Skin of body (tissue), 2 donors: ENCODE measurements around the gene SLC7A4. TPM values are rescaled to one million over a fixed set of nuclear protein-coding genes. Genes with fewer than 3 reads are reported as not detected.
"Not testable (repeated sequence)": the region's sequence is repeated elsewhere in the genome, so short reads cannot be mapped to it uniquely, and the experiment has no call there.

Experiments
- DNase-seq: peaks from one replicate; lab custom pipeline; 2025; lab: John Stamatoyannopoulos, UW
- total RNA-seq: library from RNA; depleted of rRNA; stranded (reverse); fragments of >200 nt; gene quantifications from one replicate; pipeline ENCODE4 v1.2.3, GENCODE V29; 2014

The SLC7A4 gene
- 0.69 TPM for total RNA-seq

DNA sequence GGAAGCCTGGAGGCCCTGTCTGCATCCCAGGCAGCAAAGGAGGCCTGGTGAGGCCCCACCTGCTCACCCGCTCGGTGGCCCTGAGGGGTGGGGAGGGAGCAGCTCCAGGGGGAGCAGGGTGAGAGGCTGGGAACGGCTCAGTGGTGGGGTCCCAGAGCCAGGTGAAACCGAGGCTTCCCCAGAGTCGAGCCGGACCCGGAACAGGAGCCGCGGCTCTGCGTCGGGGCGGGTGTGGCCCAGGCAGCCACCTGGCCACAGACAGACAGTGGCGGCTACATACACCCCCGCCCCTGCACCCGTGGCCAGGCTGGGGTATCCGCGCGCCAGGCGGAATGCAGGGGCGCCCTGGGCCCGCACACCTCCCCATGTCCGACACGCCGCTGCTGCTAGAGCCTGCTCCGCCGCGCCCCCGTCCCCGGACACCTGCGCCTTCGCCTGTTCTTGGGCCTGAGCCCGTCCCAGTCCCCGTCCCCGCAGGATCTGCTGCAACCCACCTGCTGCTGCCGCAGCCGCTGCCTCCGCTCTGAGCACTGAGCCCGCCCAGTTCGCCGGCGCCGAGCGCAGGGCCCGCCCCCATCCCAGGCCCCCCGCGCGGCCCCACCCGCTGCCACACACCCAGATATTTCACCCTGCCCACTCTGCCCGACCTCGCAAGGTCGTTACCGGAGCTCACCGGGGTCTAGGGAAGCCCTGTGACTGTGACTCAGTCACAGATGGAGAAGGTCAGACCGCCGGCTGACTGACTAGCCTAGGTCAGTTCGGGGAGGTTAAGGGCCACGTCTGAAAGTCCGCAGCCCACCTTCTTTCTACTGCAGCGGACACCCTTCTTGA, at the start of gene SLC7A4:
Gene SLC7A4, minus strand, starts transcription at position 525 of the 831 bp plus-strand sequence. CDS start 749 bp downstream, outside the sequence.
- DNase-seq: no peak

DNA sequence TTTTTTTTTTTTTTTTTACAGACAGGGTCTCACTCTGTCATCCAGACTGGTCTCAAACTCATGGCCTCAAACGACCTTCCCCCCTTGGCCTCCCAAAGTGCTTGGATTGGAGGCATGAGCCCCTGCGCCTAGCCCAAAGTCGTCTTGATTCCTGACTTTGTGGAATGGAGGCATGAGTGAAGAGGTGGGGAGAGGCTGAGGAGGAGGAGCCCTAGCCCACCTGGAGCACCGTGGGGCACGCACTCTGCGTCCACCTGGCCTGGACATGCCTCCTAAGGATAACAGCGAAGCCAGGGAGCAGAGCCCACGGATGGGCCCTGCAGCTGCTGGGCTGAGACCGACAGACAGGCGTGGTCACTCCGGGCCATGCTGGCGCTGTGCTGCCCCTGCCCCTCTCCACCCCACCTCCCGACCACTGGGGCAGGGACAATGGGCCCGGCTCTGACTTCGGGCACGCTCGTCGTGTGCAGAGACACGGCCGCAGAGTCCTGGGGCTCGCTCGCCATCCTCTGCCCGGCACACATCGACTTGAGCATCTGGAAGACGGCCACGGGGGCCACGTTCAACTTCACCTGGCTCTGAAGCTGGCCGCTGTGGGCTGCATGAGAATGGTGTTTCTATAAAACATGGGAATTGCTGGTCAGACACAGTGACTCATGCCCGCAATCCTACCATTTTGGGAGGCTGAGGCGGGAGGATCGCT, 48.2 kb upstream of the SLC7A4 start:
- DNase-seq: no peak

DNA sequence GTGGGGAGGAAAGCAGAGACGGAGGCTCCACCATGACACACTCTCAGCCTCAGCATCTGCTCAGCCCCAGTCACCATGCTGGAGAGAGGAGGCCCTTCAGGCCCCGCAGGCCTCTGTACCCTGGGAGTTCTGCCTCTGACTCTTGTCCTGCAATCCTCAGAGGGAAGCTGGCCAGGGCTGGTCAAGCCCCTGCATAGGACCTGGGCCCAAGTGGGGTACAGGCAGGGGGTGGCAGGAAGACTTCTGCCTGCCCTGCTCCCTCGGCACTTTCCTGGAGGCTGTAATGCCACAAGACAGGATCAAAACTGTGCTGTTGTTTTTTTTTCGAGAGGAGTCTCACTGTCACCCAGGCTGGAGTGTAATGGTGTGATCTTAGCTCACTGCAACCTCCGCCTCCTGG, 47.1 kb upstream of the SLC7A4 start:
- DNase-seq: no peak

DNA sequence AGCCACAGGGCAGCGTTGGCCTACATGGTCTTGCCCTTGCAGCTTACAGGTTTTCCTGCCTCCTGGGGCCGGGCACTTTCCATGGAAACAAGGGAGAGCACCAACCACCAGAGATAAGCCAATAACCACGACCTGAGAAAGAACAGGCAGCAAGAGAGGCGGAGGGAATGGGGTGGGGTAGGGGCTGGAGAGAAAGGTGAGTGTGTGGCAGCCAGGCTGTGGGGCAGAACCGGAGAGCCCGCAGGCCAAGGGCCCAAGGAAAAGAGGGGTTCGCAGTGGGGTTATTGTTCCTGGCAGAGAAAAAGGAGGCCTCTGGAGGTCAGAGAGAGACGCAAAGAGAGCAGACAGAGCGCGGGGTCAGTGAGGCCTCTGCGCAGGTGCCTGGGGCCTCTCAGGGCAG, 46.6 kb upstream of the SLC7A4 start:
- no peak for DNase-seq

DNA sequence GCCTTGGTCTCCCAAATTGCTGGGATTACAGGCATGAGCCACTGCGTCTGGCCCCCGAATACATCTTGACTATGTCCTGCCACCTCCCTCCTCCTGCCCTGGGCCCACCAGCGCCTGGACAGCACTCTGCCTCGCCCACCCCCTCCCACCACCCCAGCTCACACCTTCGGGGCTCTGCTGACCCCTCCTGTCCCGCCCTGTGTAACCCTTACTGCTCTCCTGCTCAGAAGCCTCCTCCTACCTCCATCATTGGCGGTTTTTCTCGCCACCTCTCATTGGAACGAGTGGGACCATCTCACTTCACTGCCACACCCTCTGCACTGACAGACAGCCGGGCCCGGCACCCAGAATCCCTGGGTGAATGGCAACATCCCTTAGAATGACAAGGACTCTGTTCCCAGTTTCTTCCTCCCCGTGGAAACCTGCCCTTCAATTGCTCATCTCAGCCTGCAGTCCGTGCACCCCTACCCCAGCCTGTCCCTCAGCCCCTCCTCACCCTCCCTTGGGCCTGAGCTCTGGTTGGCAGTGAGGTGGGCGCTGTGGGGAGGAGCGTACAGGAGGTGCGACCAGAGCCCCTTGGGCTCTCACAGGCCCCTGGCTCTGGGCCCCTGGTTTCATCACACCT, 45.6 kb upstream of the SLC7A4 start:
- no peak for DNase-seq

GRCh38 chr22:21076912-21077625, 44.7 kb upstream of the SLC7A4 start:
- DNase-seq: no peak

DNA sequence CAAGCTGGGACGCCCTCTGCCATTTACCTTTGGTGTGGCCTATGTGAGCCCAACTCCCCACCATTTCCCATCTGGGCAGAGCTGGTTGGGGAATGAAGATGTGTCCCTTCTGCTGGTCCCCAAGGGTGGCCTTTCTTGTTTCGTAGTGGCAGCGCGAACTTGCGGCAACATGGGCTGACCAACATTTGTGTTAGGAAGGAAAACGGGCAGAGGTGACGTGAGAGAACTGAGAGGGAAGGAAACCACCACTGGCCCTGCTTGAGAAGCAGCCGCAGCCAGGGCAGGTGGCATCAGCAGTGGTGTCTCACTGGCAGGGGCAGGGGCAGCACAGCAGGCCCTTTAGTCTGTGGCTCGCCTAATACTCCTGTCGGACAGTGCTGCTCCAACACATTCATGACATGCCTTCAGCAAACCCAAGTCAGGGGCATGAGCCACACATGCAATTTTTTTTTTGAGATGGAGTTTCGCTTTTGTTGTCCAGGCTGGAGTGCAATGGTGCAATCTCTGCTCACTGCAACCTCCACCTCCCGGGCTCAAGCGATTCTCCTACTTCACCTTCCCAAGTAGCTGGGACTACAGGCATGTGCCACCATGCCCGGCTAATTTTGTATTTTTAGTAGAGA, 43.3 kb upstream of the SLC7A4 start:
- DNase-seq: no peak

- no peak for DNase-seq
These were observed 41.8 kb upstream of the SLC7A4 start for GRCh38 chr22:21074102-21074715.

- no peak for DNase-seq
These were observed 41.1 kb upstream of the SLC7A4 start for GRCh38 chr22:21073482-21073881.

DNA sequence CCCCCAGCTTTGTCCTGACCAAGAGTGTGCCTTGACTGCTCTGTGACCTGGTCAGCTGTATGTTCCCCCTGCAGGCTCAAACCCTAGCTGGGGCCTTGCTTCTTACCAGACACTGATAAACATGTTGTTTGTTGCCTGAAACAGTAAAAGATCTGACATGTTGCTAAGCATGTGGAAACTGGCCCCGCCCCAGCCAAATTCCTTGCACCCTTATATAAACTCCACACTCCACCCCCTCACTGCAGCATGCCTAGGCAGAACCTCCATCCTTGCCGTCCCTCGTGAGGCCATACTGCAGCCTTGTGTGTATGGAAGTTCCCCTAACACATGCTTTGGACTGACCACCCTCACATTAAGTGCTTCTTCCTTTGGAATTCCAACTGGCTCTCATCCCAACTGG, 40.7 kb upstream of the SLC7A4 start:
- DNase-seq: no peak

- not testable (repeated sequence) for DNase-seq
These were observed 39.4 kb upstream of the SLC7A4 start for GRCh38 chr22:21071796-21072195.

DNA sequence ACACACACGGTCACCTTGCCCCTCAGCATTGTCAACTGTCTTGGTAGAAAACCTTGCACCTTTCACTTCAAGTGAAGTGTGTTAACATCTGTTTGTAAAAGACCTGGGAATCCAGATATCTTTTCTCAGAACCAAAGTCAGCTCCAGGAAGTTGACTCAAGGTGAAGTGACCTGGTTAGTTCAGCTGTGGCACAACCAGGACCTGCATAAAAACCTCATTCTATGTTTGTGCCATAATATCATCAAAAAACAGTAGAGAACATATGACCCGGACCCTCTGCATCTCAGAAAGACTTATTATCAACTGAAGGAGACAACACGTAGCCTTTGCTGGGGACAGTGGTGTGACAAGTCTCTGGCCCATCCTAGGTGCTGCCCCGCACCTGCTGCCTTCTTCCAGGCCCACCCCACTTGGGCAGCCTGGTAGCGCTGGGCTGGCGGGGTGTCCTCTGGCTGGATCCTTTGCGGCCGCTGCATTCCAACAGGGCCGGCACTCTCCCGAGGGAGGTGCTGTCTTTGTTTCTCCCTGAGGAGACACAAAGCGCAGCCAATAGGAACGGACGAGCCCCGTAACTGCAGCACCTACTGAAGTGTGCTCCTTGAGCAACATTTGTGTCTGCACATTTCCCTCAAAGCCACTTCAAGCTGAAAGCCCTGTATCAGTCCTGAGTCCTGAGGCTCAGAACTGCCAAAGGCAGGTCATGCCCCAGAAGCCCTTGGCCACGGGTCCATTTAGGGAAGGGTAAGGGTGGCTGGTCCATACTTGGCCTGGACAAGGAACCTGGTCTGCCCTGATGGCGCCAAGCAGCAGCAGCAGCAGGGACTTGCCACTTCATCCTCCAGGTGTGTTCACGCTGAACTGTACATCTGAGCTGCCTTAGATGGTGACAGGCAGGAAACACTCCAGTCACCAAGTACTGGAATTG, 38.6 kb upstream of the SLC7A4 start:
- no peak for DNase-seq

GRCh38 chr22:21069375-21069774, 37.0 kb upstream of the SLC7A4 start:
- DNase-seq: no peak

DNA sequence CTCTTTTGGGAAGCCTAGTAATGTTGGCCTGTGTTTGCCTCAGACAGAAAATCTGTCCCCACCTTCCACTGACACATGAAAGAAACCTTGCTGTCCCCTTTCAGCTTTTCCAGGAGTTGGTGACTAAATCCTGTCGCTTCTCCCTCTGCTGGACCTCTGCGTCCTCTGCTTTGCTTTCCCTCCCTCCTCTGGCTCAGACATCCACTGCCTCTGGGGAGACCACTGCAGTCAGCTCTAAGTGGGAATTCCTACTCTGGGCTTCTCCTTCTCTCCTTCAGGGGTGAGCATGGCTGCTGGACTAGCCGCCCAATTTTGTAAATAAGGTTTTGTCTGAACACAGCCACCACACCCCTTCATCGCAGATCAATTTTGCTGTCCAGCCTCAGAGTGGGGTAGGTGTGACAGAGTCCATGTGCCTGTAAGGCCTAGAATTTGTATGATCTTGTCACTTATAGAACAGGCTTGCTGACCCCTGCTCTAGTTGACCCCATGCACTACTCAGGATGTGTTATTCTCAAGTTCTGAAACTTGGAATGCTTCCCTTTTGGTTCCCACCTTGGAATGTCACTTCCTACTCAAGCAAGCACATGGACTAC, 36.4 kb upstream of the SLC7A4 start:
- DNase-seq: no peak

- DNase-seq: no peak
These were observed 35.7 kb upstream of the SLC7A4 start for GRCh38 chr22:21067901-21068680.

DNA sequence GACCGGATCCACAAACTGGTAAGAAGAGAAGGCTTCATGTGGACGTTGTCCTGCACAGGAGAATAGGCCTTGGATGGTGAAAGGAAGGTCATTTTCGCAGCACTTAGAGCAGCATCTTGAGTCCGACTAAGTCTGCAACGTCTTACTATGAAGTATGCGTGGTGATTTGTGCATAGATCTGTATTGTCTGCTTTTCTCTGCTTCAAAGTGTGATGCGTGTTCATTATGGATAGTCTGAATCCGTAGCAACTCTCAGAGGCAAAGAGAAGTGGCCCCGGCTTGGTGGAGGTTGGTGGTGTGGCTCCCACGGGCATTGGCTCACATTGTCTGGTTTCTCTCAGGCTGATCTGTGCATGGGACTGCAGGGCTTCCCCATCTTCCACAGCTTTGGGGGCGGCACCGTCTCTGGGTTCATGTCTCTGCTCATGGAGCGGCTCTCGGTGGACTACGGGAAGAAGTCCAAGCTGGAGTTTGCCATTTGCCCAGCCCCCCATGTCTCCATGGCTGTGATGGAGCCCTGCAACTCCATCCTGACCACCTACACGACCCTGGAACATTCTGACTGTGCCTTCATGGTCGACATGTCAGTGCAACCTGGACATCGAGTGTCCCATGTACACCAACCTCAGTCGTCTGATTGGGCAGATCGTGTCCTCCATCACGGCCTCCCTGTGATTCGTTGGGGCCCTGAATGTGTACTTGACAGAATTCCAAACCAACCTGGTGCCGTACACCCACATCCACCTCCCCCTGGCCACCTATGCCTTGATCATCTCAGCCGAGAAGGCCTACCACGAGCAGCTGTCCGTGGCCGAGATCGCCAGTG, 34.9 kb upstream of the SLC7A4 start:
- DNase-seq: no peak
